Tibial artery (tissue), 4 donors: ENCODE measurements around the gene OVAAL.
A peak's percentile ranks its signal among the peaks of the same experiment; 100 is the strongest.

ENCODE experiments used
- DNase-seq, 2 donors: peaks; one replicate each; pipeline ENCODE4 v3.0.0-alpha.2; 2019
- H3K27ac ChIP-seq, 2 donors: fragments of 200-600 bp; sonication (generic) in 1 of 2; 1 replicate in 1 of 2; 2 replicates in 1 of 2; pipeline ENCODE4 v1.5.1; 2018 to 2019; ENCODE audit warnings: mild to moderate bottlenecking in 1 of 2
- H3K27me3 ChIP-seq, 2 donors: fragments of 200-600 bp; sonication (generic) in 1 of 2; one replicate each; pipeline versions ENCODE4 v1.5.1 to v1.6.0; 2016 to 2019
- H3K36me3 ChIP-seq, 3 donors: fragments of 200-600 bp; sonication (generic) in 2 of 3; one replicate each; pipeline ENCODE4 v1.5.1; 2016 to 2019; ENCODE audit warnings: mild to moderate bottlenecking in 2 of 3
- H3K4me1 ChIP-seq, 4 donors: fragments of 200-600 bp; sonication (generic) in 2 of 4; 1 replicate in 3 of 4; 2 replicates in 1 of 4; pipeline ENCODE4 v1.5.1; 2016 to 2019
- H3K4me3 ChIP-seq, 2 donors: fragments of 200-600 bp; sonication (generic) in 1 of 2; 1 replicate in 1 of 2; 2 replicates in 1 of 2; pipeline ENCODE4 v1.5.1; 2018 to 2019; ENCODE audit warnings: mild to moderate bottlenecking in 2 of 2
- H3K9me3 ChIP-seq, 3 donors: fragments of 200-600 bp; sonication (generic) in 1 of 3; one replicate each; pipeline ENCODE4 v1.5.1; 2016 to 2019
- intact Hi-C: fragments of 100-400 bp; cut with DNase I; formaldehyde crosslinking; loops from one replicate; pipeline ENCODE4 v1.15.0; 2023; ENCODE audit warnings: low total_unique reads
- TF ChIP-seq, protein P1 (sequence below), 2 experiments: fragments of 200-600 bp in 1 of 2; fragments of 450-650 bp in 1 of 2; IDR thresholded peaks; one replicate each; pipeline ENCODE4 v1.5.1; 2017 to 2019; ENCODE audit warnings: antibody characterized with exemption in 2 of 2, mild to moderate bottlenecking in 1 of 2, moderate library complexity in 1 of 2

The OVAAL gene

DNA sequence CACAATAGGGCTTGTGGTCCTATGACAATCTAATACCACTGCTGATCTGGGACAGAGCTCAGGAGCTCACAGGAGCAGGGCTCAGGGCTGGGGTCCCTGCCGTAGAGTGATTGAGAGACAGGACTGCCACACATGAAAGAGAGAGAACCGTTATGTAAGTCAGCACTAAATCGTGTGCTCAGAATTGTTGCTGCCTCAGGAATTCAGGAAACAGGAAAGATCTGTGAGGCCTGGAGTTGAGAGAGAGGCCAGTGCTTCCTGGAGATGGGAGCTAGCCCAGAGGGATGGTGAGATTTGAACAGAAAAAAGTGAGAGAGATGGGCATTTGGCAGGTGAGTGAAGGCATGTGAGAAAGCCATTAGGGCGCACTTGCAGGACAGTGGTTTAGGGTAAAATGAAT lies 38.9 kb upstream of the OVAAL start:
- intact Hi-C loops, result loop anchor here (5.0 to 10.0 kb wide), 2 partner anchors 105 to 342 kb away; no protein-coding TSS in a partner anchor
- TF ChIP-seq, protein P1, sequence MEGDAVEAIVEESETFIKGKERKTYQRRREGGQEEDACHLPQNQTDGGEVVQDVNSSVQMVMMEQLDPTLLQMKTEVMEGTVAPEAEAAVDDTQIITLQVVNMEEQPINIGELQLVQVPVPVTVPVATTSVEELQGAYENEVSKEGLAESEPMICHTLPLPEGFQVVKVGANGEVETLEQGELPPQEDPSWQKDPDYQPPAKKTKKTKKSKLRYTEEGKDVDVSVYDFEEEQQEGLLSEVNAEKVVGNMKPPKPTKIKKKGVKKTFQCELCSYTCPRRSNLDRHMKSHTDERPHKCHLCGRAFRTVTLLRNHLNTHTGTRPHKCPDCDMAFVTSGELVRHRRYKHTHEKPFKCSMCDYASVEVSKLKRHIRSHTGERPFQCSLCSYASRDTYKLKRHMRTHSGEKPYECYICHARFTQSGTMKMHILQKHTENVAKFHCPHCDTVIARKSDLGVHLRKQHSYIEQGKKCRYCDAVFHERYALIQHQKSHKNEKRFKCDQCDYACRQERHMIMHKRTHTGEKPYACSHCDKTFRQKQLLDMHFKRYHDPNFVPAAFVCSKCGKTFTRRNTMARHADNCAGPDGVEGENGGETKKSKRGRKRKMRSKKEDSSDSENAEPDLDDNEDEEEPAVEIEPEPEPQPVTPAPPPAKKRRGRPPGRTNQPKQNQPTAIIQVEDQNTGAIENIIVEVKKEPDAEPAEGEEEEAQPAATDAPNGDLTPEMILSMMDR (IDR thresholded peaks at IDR 0.05), result no peak
- Histone ChIP-seq H3K36me3 (no peaks in the 10 kb centered on the region), H3K4me1 (peaks cover 0 to 5% (median 1%) of the 10 kb centered on the region in 4 donors), H3K27me3 (no peaks in the 10 kb centered on the region), H3K27ac (no peak overlapping the region), H3K4me3 (no peak overlapping the region), H3K9me3 (no peaks in the 10 kb centered on the region)
- no peak for DNase-seq

GRCh38 chr1:180521474-180522212 lies 37.1 kb upstream of the OVAAL start:
- Histone ChIP-seq H3K4me1 (peaks cover 0 to 8% (median 0%) of the 10 kb centered on the region in 4 donors), H3K27me3 (no peaks in the 10 kb centered on the region), H3K27ac (no peak overlapping the region), H3K36me3 (no peaks in the 10 kb centered on the region), H3K4me3 (no peak overlapping the region), H3K9me3 (no peaks in the 10 kb centered on the region)
- no peak for DNase-seq
- TF ChIP-seq, protein P1 (IDR thresholded peaks at IDR 0.05), result no peak
- intact Hi-C loops, result loop anchor here (10.0 kb wide), 1 partner anchor 103 kb away; no protein-coding TSS in a partner anchor

DNA sequence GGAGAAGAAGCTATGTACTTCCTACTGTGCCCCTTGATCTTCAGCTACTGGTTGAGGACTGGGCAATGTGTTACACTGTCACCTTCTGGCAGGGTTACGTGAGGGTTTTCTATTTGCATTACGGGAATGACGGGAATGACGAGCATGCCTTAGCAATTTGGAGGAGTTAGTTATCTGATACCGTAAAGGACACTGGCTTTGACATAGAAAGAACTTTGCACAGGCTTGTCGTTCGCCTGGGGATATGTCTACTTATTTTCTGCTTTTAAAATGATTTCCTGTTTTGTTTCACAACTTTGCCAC lies 36.6 kb upstream of the OVAAL start:
- Histone ChIP-seq H3K9me3 (no peaks in the 10 kb centered on the region), H3K36me3 (no peaks in the 10 kb centered on the region), H3K27ac (no peak overlapping the region), H3K4me3 (no peak overlapping the region), H3K27me3 (no peaks in the 10 kb centered on the region), H3K4me1 (peaks cover 0 to 14% (median under 1%) of the 10 kb centered on the region in 4 donors)
- intact Hi-C loops, result loop anchor here (10.0 kb wide), 1 partner anchor 103 kb away; no protein-coding TSS in a partner anchor
- DNase-seq, result no peak
- TF ChIP-seq, protein P1 (IDR thresholded peaks at IDR 0.05), result no peak

DNA sequence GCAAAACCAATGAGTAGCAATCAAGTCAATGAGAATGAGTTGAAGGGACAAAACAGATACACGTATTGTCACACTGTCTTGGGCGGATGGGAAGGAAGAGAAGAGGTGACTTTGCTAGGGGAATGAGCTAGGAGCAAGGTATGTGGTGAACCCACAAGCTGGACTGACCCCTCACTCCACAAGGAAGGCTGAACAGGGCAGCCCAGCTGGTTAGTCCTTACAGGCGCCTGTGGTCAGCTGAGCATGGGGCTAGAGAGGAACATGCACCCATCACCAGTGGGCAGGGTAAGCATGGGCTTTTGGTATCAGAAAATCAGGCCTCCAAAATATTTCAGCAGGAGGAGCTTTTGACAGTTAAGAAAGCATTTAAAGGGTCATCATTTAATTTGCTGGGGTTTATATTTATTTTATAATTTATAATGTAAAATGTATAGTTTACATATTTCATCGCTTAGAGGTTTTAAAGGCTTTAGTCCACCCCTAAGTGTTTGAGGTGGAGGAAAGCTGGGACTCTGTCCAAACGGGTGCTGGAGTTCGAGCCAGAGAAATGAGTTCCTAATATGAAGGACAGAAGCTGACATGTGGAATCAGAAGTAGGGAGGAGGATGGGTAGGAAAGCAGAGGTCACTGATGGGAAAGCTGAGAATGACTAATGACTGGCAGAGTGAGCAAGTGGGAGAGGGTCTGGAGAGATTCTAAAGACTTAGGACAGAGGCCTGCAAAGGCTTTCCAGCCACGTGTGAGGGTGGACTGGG lies 34.4 kb upstream of the OVAAL start:
- TF ChIP-seq, protein P1 (IDR thresholded peaks at IDR 0.05), result no peak
- no peak for DNase-seq
- intact Hi-C loops, result loop anchor here (10.0 kb wide), 1 partner anchor 100 kb away; no protein-coding TSS in a partner anchor
- Histone ChIP-seq H3K4me1 (peaks cover 0 to 33% (median 10%) of the 10 kb centered on the region in 4 donors), H3K4me3 (no peak overlapping the region), H3K27me3 (no peaks in the 10 kb centered on the region), H3K36me3 (no peaks in the 10 kb centered on the region), H3K27ac (no peak overlapping the region), H3K9me3 (no peaks in the 10 kb centered on the region)

DNA sequence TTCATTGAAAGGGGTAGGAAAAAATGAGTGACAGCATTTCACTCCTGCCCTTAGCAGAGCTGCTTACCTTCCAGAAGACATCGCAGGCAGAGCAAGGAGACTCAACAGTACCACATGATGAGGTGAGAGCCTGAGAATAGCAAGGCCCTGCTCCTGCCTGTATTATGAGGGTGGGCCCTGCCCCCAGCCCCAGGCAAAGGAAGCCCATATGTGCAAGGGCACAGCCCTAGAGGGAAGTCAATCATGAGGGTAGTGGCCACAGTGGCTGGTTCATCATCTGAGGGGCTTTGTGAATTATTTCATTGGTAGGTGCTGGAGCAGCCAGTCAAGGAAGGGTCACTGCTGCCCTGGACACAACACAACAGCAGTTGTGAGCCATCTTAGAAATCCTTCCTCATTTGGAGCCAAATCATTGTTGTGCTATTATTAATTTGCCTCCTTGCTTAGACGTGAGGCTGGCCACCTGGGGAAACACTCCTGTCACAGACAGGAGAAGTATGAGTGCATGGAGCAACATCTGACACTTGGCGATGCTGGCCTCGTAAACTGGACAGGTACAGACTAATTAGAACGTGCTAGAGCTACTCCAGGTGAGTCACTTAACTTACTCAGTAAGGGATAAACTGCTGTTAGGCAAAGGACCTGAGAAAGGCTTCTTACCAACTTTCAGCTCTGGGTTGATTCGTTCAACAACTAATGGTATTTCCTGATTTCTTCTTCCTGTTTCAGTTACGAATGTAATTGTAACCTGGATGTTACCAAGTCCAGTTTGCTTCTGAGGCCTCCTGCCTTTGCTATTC lies 33.6 kb upstream of the OVAAL start:
- Histone ChIP-seq H3K9me3 (no peaks in the 10 kb centered on the region), H3K4me3 (no peak overlapping the region), H3K36me3 (no peaks in the 10 kb centered on the region), H3K4me1 (peaks cover 0 to 41% (median 13%) of the 10 kb centered on the region in 4 donors), H3K27ac (peak overlapping the region in 1 of 2 donors; percentile 15), H3K27me3 (no peaks in the 10 kb centered on the region)
- intact Hi-C loops, result loop anchor here (10.0 kb wide), 1 partner anchor 100 kb away; no protein-coding TSS in a partner anchor
- TF ChIP-seq, protein P1 (IDR thresholded peaks at IDR 0.05), result no peak
- DNase-seq, result no peak
